ENCODE results near the gene EYS. TPM values are rescaled to one million over a fixed set of nuclear protein-coding genes. Genes with fewer than 3 reads are reported as not detected.

Gene EYS
- total and polyA plus RNA-seq, 2 of the 8 experiments (the other 6 are each of a cell fraction or from before 2014, with no cell fraction given): 0.05 to 0.13 TPM

DNA sequence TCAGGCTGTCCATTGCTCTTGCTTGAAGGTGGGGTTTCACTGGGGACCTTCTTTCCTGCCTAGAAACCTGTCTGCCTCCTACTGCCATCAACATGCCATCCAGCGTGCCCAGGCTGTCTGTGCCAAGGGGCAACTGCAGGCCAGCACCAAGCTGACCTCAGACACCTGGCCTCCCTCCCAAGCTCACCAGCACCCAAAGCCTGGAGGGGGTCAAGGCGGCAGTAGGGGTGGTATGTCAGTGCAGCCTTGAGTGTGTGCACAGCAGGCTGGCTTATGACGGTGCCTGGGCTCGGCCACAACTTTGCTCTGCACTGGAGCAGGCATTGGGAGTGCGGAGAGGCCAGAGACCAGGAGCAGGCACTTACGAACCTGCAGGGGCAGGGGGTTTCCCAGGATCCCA is 149.0 kb downstream of the EYS start (continued):
- TF ChIP-seq, protein P1, sequence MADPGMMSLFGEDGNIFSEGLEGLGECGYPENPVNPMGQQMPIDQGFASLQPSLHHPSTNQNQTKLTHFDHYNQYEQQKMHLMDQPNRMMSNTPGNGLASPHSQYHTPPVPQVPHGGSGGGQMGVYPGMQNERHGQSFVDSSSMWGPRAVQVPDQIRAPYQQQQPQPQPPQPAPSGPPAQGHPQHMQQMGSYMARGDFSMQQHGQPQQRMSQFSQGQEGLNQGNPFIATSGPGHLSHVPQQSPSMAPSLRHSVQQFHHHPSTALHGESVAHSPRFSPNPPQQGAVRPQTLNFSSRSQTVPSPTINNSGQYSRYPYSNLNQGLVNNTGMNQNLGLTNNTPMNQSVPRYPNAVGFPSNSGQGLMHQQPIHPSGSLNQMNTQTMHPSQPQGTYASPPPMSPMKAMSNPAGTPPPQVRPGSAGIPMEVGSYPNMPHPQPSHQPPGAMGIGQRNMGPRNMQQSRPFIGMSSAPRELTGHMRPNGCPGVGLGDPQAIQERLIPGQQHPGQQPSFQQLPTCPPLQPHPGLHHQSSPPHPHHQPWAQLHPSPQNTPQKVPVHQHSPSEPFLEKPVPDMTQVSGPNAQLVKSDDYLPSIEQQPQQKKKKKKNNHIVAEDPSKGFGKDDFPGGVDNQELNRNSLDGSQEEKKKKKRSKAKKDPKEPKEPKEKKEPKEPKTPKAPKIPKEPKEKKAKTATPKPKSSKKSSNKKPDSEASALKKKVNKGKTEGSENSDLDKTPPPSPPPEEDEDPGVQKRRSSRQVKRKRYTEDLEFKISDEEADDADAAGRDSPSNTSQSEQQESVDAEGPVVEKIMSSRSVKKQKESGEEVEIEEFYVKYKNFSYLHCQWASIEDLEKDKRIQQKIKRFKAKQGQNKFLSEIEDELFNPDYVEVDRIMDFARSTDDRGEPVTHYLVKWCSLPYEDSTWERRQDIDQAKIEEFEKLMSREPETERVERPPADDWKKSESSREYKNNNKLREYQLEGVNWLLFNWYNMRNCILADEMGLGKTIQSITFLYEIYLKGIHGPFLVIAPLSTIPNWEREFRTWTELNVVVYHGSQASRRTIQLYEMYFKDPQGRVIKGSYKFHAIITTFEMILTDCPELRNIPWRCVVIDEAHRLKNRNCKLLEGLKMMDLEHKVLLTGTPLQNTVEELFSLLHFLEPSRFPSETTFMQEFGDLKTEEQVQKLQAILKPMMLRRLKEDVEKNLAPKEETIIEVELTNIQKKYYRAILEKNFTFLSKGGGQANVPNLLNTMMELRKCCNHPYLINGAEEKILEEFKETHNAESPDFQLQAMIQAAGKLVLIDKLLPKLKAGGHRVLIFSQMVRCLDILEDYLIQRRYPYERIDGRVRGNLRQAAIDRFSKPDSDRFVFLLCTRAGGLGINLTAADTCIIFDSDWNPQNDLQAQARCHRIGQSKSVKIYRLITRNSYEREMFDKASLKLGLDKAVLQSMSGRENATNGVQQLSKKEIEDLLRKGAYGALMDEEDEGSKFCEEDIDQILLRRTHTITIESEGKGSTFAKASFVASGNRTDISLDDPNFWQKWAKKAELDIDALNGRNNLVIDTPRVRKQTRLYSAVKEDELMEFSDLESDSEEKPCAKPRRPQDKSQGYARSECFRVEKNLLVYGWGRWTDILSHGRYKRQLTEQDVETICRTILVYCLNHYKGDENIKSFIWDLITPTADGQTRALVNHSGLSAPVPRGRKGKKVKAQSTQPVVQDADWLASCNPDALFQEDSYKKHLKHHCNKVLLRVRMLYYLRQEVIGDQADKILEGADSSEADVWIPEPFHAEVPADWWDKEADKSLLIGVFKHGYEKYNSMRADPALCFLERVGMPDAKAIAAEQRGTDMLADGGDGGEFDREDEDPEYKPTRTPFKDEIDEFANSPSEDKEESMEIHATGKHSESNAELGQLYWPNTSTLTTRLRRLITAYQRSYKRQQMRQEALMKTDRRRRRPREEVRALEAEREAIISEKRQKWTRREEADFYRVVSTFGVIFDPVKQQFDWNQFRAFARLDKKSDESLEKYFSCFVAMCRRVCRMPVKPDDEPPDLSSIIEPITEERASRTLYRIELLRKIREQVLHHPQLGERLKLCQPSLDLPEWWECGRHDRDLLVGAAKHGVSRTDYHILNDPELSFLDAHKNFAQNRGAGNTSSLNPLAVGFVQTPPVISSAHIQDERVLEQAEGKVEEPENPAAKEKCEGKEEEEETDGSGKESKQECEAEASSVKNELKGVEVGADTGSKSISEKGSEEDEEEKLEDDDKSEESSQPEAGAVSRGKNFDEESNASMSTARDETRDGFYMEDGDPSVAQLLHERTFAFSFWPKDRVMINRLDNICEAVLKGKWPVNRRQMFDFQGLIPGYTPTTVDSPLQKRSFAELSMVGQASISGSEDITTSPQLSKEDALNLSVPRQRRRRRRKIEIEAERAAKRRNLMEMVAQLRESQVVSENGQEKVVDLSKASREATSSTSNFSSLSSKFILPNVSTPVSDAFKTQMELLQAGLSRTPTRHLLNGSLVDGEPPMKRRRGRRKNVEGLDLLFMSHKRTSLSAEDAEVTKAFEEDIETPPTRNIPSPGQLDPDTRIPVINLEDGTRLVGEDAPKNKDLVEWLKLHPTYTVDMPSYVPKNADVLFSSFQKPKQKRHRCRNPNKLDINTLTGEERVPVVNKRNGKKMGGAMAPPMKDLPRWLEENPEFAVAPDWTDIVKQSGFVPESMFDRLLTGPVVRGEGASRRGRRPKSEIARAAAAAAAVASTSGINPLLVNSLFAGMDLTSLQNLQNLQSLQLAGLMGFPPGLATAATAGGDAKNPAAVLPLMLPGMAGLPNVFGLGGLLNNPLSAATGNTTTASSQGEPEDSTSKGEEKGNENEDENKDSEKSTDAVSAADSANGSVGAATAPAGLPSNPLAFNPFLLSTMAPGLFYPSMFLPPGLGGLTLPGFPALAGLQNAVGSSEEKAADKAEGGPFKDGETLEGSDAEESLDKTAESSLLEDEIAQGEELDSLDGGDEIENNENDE (IDR thresholded peaks at IDR 0.05; ENCODE audit: insufficient replicate concordance, low read length): no peak
- no peak for TF ChIP-seq EP300 (IDR thresholded peaks at IDR 0.05; ENCODE audit: borderline replicate concordance in 1 of 2, low read depth in 2 of 2, low read length in 2 of 2)
- no peak for TF ChIP-seq GTF2F1 (IDR thresholded peaks at IDR 0.05; ENCODE audit: borderline replicate concordance, low read depth, low read length)
- TF ChIP-seq SUZ12 (IDR thresholded peaks at IDR 0.05; ENCODE audit: low read length): no peak
- TF ChIP-seq TEAD4 (IDR thresholded peaks at IDR 0.05; ENCODE audit: low read depth, low read length): no peak
- TF ChIP-seq SIX5 (IDR thresholded peaks at IDR 0.05; ENCODE audit: low read depth, low read length): no peak
- no peak for TF ChIP-seq GABPA (IDR thresholded peaks at IDR 0.05; ENCODE audit: borderline replicate concordance, insufficient read depth, low read length)

Data from H1 (cell line).